Astrocyte of the cerebellum (primary cell): ENCODE measurements around the gene PRKG1.

Experiments used
- DNase-seq: peaks from one replicate; pipeline ENCODE4 v3.0.0-alpha.2; 2011; ENCODE audit warnings: low read depth
- H3K4me3 ChIP-seq: 2 replicates; pipeline ENCODE4 v1.5.1; 2011; ENCODE audit warnings: mild to moderate bottlenecking, low read depth, low read length, moderate library complexity
- CTCF ChIP-seq: IDR thresholded peaks from 2 replicates; pipeline ENCODE4 v1.5.1; 2012; ENCODE audit warnings: low read length, low read depth, moderate library complexity, mild to moderate bottlenecking; ENCODE audit errors: missing control alignments
- in situ Hi-C: cut with HindIII; loops from 2 replicates; pipeline ENCODE4 v1.10.0; 2017; ENCODE audit warnings: low sequenced_read_pairs

PRKG1 gene

GRCh38 chr10:52068485-52068884 is 994.2 kb downstream of the PRKG1 start:
- in situ Hi-C loops, result no loop called here
- TF ChIP-seq CTCF, result no peak
- no peak overlapping the region for H3K4me3 ChIP-seq
- DNase-seq, result no peak

DNA sequence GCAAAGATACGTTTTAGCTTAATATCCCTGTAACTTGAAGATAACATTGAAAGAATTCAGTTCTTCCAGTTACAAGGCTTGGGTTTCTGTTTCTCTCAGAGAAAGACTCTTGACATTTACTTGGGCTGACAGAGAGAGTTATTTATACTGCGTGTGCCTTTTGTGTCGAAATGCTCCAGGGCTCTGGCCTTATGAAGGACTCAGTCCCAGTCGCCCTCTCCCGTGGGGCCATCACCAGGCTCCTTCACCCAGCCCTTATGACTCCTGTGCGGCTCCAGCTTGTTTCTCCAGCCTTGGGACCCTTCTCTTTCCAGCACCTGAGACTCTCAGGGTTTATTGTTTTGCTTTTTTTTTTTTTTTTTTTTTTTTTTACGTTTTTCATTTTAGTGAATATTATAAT is 997.5 kb downstream of the PRKG1 start:
- no peak for DNase-seq
- TF ChIP-seq CTCF, result no peak
- no peak overlapping the region for H3K4me3 ChIP-seq
- in situ Hi-C loops, result no loop called here

- no peak overlapping the region for H3K4me3 ChIP-seq
- no peak for DNase-seq
- TF ChIP-seq CTCF, result no peak
- in situ Hi-C loops, result no loop called here
Measured at GRCh38 chr10:52074505-52075026, 1000.3 kb downstream of the PRKG1 start.

GRCh38 chr10:52077814-52078213 is 1003.5 kb downstream of the PRKG1 start:
- no peak for DNase-seq
- in situ Hi-C loops, result no loop called here
- no peak for TF ChIP-seq CTCF
- H3K4me3 ChIP-seq, result no peak overlapping the region

- no peak for DNase-seq
- H3K4me3 ChIP-seq, result no peak overlapping the region
- no peak for TF ChIP-seq CTCF
- in situ Hi-C loops, result no loop called here
Measured at GRCh38 chr10:52078397-52078937, 1004.2 kb downstream of the PRKG1 start.

DNA sequence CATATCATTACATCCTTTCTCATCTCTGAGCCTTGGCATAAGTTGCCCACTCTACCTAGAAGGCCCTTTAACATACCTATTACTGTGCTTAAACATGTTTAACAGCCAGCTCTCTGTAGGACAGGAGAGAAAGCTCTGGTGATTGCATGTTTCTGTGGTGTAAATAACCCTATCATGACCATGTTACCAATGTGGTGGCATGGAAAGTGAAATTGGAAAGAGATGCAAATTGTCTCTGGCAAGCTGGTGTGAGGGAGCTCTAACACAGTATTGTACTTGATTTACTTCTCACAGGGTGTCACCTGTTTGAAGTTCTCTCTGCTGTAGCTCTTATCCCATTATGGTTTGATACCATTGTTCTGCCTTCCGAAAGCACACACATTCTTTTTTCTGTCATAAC is 1008.0 kb downstream of the PRKG1 start:
- no peak for TF ChIP-seq CTCF
- no peak overlapping the region for H3K4me3 ChIP-seq
- in situ Hi-C loops, result no loop called here
- DNase-seq, result no peak

GRCh38 chr10:52083422-52083821 is 1009.1 kb downstream of the PRKG1 start:
- in situ Hi-C loops, result no loop called here
- TF ChIP-seq CTCF, result no peak
- DNase-seq, result no peak
- no peak overlapping the region for H3K4me3 ChIP-seq
